Endodermal cell (in vitro differentiated cells): ENCODE results near the gene TRIM22. TPM values are rescaled to one million over a fixed set of nuclear protein-coding genes. Genes with fewer than 3 reads are reported as not detected.
"Not testable (repeated sequence)": the region's sequence is repeated elsewhere in the genome, so short reads cannot be mapped to it uniquely, and the experiment has no call there.

Experiments used
- DNase-seq: peaks from one replicate; pipeline ENCODE4 v3.0.0-alpha.2; 2017
- H3K27ac ChIP-seq: 2 replicates; pipeline ENCODE4 v1.5.1; 2013; ENCODE audit warnings: mild to moderate bottlenecking, low read depth, low read length, moderate library complexity
- H3K27me3 ChIP-seq: 2 replicates; pipeline ENCODE4 v1.6.1; 2013; ENCODE audit warnings: mild to moderate bottlenecking, low read length, moderate library complexity; ENCODE audit not compliant: insufficient read depth, control insufficient read depth, poor library complexity, severe bottlenecking
- H3K36me3 ChIP-seq: 2 replicates; pipeline ENCODE4 v1.7.0; 2013; ENCODE audit warnings: mild to moderate bottlenecking, low read length, moderate library complexity; ENCODE audit not compliant: control insufficient read depth, insufficient read depth
- H3K4me1 ChIP-seq: one replicate; pipeline ENCODE4 v1.7.0; 2013; ENCODE audit warnings: low read length; ENCODE audit not compliant: control insufficient read depth, insufficient read depth
- H3K4me3 ChIP-seq: 2 replicates; pipeline ENCODE4 v1.5.1; 2013; ENCODE audit warnings: mild to moderate bottlenecking, low read length, moderate library complexity
- H3K9ac ChIP-seq: 2 replicates; pipeline ENCODE4 v1.6.1; 2013; ENCODE audit warnings: mild to moderate bottlenecking, low read length, moderate library complexity; ENCODE audit not compliant: poor library complexity, severe bottlenecking; ENCODE audit errors: extremely low read depth
- H3K9me3 ChIP-seq: 2 replicates; pipeline ENCODE4 v1.6.1; 2013; ENCODE audit warnings: mild to moderate bottlenecking, low read length, moderate library complexity; ENCODE audit not compliant: control insufficient read depth
- H3K27ac Mint-ChIP-seq: 2 replicates; pipeline ENCODE4 v1.8.0; 2020; ENCODE audit warnings: mixed read lengths
- H3K27me3 Mint-ChIP-seq: 2 replicates; pipeline ENCODE4 v1.8.0; 2021; ENCODE audit warnings: mild to moderate bottlenecking, mixed read lengths; ENCODE audit not compliant: insufficient read depth
- H3K36me3 Mint-ChIP-seq: 2 replicates; pipeline ENCODE4 v1.8.0; 2020; ENCODE audit warnings: low read depth, mixed read lengths
- H3K4me1 Mint-ChIP-seq: 2 replicates; pipeline ENCODE4 v1.8.0; 2020; ENCODE audit warnings: mixed read lengths
- H3K4me3 Mint-ChIP-seq: 2 replicates; pipeline ENCODE4 v1.8.0; 2020; ENCODE audit warnings: mild to moderate bottlenecking, moderate library complexity, mixed read lengths
- H3K9me3 Mint-ChIP-seq: 2 replicates; pipeline ENCODE4 v1.8.0; 2020; ENCODE audit warnings: mild to moderate bottlenecking, mixed read lengths
- WGBS, 2 experiments: methylation state at CpG; one replicate each; pipeline versions ENCODE4 v1.1.5 to v1.1.7; 2013; ENCODE audit warnings: missing lambda C conversion rate in 2 of 2, mixed read lengths in 1 of 2; ENCODE audit not compliant: insufficient coverage in 1 of 2, insufficient read length in 1 of 2; 5-methylcytosine and 5-hydroxymethylcytosine counted together
- total RNA-seq, 2 donors: library from RNA; stranded (reverse); fragmentation: NEBNext Ultra II Directional in 1 of 2; extraction: Animal tissue kit (Norgen Biotek cat#: 25700) in 1 of 2; gene quantifications; 2 replicates in 1 of 2; 3 replicates in 1 of 2; pipeline ENCODE4 v1.2.1, GENCODE V29; 2021
- TF ChIP-seq, protein P1 (sequence below): fragments of 200-600 bp; sonication (generic); conservative IDR thresholded peaks from 2 replicates; pipeline ENCODE4 v1.5.0; 2021; ENCODE audit warnings: antibody characterized with exemption, mild to moderate bottlenecking

Gene TRIM22
- total RNA-seq, 2 donors from 2014 or later: 1.1 to 3.1 TPM

DNA sequence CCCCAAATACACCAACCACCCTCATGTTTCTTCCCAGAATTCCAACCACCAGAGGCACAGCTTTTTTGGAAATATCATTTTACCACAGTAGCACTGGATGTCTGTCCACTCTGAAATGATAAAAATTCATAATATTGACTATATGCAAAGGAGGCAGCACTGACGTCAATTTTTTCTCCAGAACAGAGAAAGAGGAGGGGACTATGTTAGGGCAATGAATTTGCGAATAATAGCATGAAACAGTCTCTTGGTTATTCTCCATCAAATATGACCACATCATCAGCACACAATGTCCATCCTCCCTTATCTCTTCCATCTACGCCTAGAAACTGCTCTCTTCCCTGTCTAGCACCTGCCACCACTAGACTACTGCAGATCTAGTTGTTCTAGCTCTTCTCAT is 43.5 kb upstream of the TRIM22 start:
- Histone ChIP-seq H3K9me3 (no peaks in the 10 kb centered on the region), H3K4me1 (no peaks in the 10 kb centered on the region), H3K4me3 (no peak overlapping the region), H3K27ac (no peak overlapping the region), H3K36me3 (no peaks in the 10 kb centered on the region), H3K27me3 (no peaks in the 10 kb centered on the region), H3K9ac (no peak overlapping the region)
- DNase-seq: no peak
- H3K4me1 Mint-ChIP-seq: no peaks in the 10 kb centered on the region
- 86 to 100% methylated on average over 3 of the region's 3 CpGs for WGBS, 2 experiments
- H3K27me3 Mint-ChIP-seq: no peaks in the 10 kb centered on the region
- no peak overlapping the region for H3K4me3 Mint-ChIP-seq
- TF ChIP-seq, protein P1, sequence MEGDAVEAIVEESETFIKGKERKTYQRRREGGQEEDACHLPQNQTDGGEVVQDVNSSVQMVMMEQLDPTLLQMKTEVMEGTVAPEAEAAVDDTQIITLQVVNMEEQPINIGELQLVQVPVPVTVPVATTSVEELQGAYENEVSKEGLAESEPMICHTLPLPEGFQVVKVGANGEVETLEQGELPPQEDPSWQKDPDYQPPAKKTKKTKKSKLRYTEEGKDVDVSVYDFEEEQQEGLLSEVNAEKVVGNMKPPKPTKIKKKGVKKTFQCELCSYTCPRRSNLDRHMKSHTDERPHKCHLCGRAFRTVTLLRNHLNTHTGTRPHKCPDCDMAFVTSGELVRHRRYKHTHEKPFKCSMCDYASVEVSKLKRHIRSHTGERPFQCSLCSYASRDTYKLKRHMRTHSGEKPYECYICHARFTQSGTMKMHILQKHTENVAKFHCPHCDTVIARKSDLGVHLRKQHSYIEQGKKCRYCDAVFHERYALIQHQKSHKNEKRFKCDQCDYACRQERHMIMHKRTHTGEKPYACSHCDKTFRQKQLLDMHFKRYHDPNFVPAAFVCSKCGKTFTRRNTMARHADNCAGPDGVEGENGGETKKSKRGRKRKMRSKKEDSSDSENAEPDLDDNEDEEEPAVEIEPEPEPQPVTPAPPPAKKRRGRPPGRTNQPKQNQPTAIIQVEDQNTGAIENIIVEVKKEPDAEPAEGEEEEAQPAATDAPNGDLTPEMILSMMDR: no peak
- no peaks in the 10 kb centered on the region for H3K36me3 Mint-ChIP-seq
- no peak overlapping the region for H3K27ac Mint-ChIP-seq
- no peaks in the 10 kb centered on the region for H3K9me3 Mint-ChIP-seq

DNA sequence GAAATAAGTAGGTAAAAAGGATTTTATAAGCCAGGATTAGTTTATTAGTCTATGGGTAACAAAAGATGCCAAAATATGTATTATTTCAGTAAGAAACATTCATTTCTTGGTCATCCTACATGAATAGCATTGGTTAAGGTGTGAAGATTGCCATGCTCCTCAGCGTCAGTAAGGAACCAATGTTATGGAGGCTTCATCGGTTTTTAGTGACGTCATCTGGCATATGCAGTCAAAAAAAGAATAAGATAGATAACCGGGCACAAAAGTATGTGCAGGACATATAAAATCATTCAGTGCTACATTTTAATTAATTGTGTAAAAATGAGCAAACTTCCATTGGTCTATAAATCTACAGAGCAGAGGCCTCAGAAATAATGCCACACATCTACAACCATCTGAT is 34.1 kb upstream of the TRIM22 start:
- Histone ChIP-seq H3K36me3 (no peaks in the 10 kb centered on the region), H3K4me1 (no peaks in the 10 kb centered on the region), H3K9me3 (peaks cover 9% of the 10 kb centered on the region), H3K9ac (no peak overlapping the region), H3K4me3 (no peak overlapping the region), H3K27me3 (no peaks in the 10 kb centered on the region), H3K27ac (no peak overlapping the region)
- DNase-seq: no peak
- TF ChIP-seq, protein P1: no peak
- H3K36me3 Mint-ChIP-seq: no peaks in the 10 kb centered on the region
- 89 to 90% methylated on average over 3 to 4 of the region's 4 CpGs for WGBS, 2 experiments
- no peak overlapping the region for H3K4me3 Mint-ChIP-seq
- no peaks in the 10 kb centered on the region for H3K4me1 Mint-ChIP-seq
- H3K27me3 Mint-ChIP-seq: no peaks in the 10 kb centered on the region
- no peak overlapping the region for H3K27ac Mint-ChIP-seq
- H3K9me3 Mint-ChIP-seq: peaks cover 19% of the 10 kb centered on the region

DNA sequence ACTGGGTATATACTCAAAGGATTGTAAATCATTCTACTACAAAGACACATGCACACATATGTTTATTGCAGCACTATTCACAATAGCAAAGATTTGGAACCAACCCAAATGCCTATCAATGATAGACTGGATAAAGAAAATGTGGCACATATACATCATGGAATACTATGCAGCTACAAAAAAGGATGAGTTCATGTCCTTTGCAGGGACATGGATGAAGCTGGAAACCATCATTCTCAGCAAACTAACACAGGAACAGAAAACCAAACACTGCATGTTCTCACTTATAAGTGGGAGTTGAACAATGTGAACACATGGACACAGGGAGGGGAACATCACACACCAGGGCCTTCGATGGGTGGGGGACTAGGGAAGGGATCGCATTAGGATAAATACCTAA is 32.6 kb upstream of the TRIM22 start:
- H3K9me3 Mint-ChIP-seq: peaks cover 17% of the 10 kb centered on the region
- 86 to 93% methylated on average over 1 to 2 of the region's 2 CpGs for whole genome bisulfite sequencing, 2 experiments
- not testable (repeated sequence) for H3K36me3 ChIP-seq, H3K4me3 ChIP-seq, H3K4me3 Mint-ChIP-seq, H3K9me3 ChIP-seq, H3K36me3 Mint-ChIP-seq, H3K27me3 ChIP-seq, H3K9ac ChIP-seq, H3K27ac Mint-ChIP-seq, DNase-seq, H3K4me1 ChIP-seq, H3K27me3 Mint-ChIP-seq, H3K27ac ChIP-seq, H3K4me1 Mint-ChIP-seq

DNA sequence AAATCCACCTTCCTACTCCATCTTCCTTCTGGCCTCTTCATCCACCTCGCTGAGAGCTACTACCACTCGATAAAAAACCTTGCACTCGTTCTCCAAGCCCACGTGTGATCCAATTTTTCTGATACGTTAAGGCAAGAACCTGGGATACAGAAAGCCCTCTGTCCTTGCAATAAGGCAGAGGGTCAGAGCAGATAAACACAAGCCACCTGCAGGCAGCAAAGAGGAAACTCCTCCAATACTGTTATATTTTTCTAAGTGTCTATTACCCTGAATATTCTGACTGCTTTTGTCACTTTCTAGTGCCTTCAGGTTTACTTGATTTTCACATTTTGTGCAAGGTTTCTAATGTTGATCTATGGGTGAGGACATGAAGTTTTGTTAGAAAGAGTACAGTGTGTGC is 31.3 kb upstream of the TRIM22 start:
- DNase-seq: no peak
- Histone ChIP-seq H3K4me3 (no peak overlapping the region), H3K4me1 (no peaks in the 10 kb centered on the region), H3K27me3 (no peaks in the 10 kb centered on the region), H3K9ac (no peak overlapping the region), H3K9me3 (no peaks in the 10 kb centered on the region), H3K27ac (no peak overlapping the region), H3K36me3 (no peaks in the 10 kb centered on the region)
- 94 to 95% methylated on average over 5 of the region's 5 CpGs for WGBS, 2 experiments
- peaks cover 1% of the 10 kb centered on the region for H3K36me3 Mint-ChIP-seq
- H3K4me3 Mint-ChIP-seq: no peak overlapping the region
- peaks cover 12% of the 10 kb centered on the region for H3K9me3 Mint-ChIP-seq
- H3K4me1 Mint-ChIP-seq: no peaks in the 10 kb centered on the region
- H3K27ac Mint-ChIP-seq: no peak overlapping the region
- H3K27me3 Mint-ChIP-seq: no peaks in the 10 kb centered on the region
- TF ChIP-seq, protein P1: peak; percentile 47
